Astrocyte (in vitro differentiated cells and primary cell): ENCODE data around the gene SORD. TPM values are rescaled to one million over a fixed set of nuclear protein-coding genes. Genes with fewer than 3 reads are reported as not detected.

ENCODE experiments used
- DNase-seq: peaks from one replicate; pipeline ENCODE4 v3.0.0-alpha.2; 2010; ENCODE audit warnings: low read depth
- FAIRE-seq: peaks from 2 replicates; lab custom pipeline; 2011; peaks lifted over from hg19 to GRCh38; lab: Jason Lieb, UNC
- H2AFZ ChIP-seq: 2 replicates; pipeline ENCODE4 v1.6.0; 2012; ENCODE audit warnings: low read depth, low read length, inconsistent platforms
- H3K27ac ChIP-seq: 2 replicates; pipeline ENCODE4 v1.5.1; 2011; ENCODE audit warnings: low read depth, low read length, inconsistent platforms
- H3K27me3 ChIP-seq: 2 replicates; pipeline ENCODE4 v1.6.0; 2011; ENCODE audit warnings: low read length, inconsistent platforms; ENCODE audit not compliant: insufficient read depth
- H3K36me3 ChIP-seq: 2 replicates; pipeline ENCODE4 v1.5.1; 2011; ENCODE audit warnings: low read length, inconsistent platforms; ENCODE audit not compliant: insufficient read depth
- H3K4me1 ChIP-seq: 2 replicates; pipeline ENCODE4 v1.5.1; 2011; ENCODE audit warnings: low read length, inconsistent platforms; ENCODE audit not compliant: insufficient read depth
- H3K4me2 ChIP-seq: 2 replicates; pipeline ENCODE4 v1.6.0; 2012; ENCODE audit warnings: low read length, inconsistent platforms
- H3K4me3 ChIP-seq: 2 replicates; pipeline ENCODE4 v1.5.1; 2011; ENCODE audit warnings: low read depth, mild to moderate bottlenecking, low read length, inconsistent platforms; ENCODE audit not compliant: insufficient read depth
- H3K79me2 ChIP-seq: 2 replicates; pipeline ENCODE4 v1.6.0; 2012; ENCODE audit warnings: mild to moderate bottlenecking, low read length, inconsistent platforms; ENCODE audit not compliant: insufficient read depth
- H3K9ac ChIP-seq: 2 replicates; pipeline ENCODE4 v1.6.0; 2012; ENCODE audit warnings: mild to moderate bottlenecking, low read length, inconsistent platforms
- H3K9me3 ChIP-seq: 2 replicates; pipeline ENCODE4 v1.5.1; 2012; ENCODE audit warnings: low read depth, mild to moderate bottlenecking, low read length, inconsistent platforms; ENCODE audit not compliant: insufficient read depth
- H4K20me1 ChIP-seq: 2 replicates; pipeline ENCODE4 v1.6.0; 2012; ENCODE audit warnings: low read length, inconsistent platforms; ENCODE audit not compliant: insufficient read depth
- H3K27ac Mint-ChIP-seq: one replicate; pipeline ENCODE4 v1.8.0; 2021; ENCODE audit warnings: mild to moderate bottlenecking, mixed read lengths; ENCODE audit not compliant: unreplicated experiment
- H3K27me3 Mint-ChIP-seq: one replicate; pipeline ENCODE4 v1.8.0; 2021; ENCODE audit warnings: low read depth, mixed read lengths; ENCODE audit not compliant: unreplicated experiment
- H3K36me3 Mint-ChIP-seq: one replicate; pipeline ENCODE4 v1.8.0; 2021; ENCODE audit warnings: low read depth, mixed read lengths; ENCODE audit not compliant: unreplicated experiment
- H3K4me1 Mint-ChIP-seq: one replicate; pipeline ENCODE4 v1.8.0; 2021; ENCODE audit warnings: low read depth, mixed read lengths; ENCODE audit not compliant: unreplicated experiment
- H3K4me3 Mint-ChIP-seq: one replicate; pipeline ENCODE4 v1.8.0; 2021; ENCODE audit warnings: mild to moderate bottlenecking, moderate library complexity, mixed read lengths; ENCODE audit not compliant: unreplicated experiment
- H3K9me3 Mint-ChIP-seq: one replicate; pipeline ENCODE4 v1.8.0; 2021; ENCODE audit warnings: mild to moderate bottlenecking, mixed read lengths; ENCODE audit not compliant: unreplicated experiment
- EZH2 ChIP-seq: IDR thresholded peaks from 2 replicates; pipeline ENCODE4 v1.6.1; 2012; ENCODE audit warnings: mild to moderate bottlenecking, low read length, inconsistent platforms; ENCODE audit not compliant: insufficient read depth
- total RNA-seq: library from RNA; stranded (reverse); gene quantifications from 2 replicates; pipeline ENCODE4 v1.2.1, GENCODE V29; 2021
- TF ChIP-seq, protein P1 (sequence below): IDR thresholded peaks from 2 replicates; pipeline ENCODE4 v1.5.1; 2011; ENCODE audit warnings: low read depth, mild to moderate bottlenecking, inconsistent platforms, low read length, moderate library complexity; ENCODE audit not compliant: insufficient read depth

The SORD gene
- total RNA-seq, 1 donor from 2014 or later, result 26.2 TPM

DNA sequence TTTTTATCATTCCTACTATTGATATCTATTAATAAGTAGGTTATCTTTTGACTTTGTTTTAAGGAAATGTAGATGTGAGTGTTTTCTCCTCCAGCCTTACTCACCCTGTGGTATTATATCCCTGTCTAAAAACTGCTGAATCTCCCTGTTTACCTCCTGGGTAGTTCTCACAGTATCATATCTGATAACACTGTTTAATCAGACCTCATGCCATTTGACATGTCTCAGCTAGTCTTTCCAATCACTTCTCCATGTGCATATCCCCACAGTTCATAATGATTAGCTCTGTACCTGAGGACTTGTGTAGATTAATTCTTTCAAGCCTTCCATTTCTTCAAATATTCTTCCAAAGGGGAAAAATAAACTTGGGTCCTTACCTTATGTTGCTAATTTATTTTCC is 60.2 kb downstream of the SORD start:
- H3K27ac Mint-ChIP-seq, result no peak overlapping the region
- H3K79me2 ChIP-seq, result no peaks in the 10 kb centered on the region
- no peaks in the 10 kb centered on the region for H3K4me1 ChIP-seq
- peaks cover 5% of the 10 kb centered on the region for H3K4me1 Mint-ChIP-seq
- no peak overlapping the region for H2AFZ ChIP-seq
- no peaks in the 10 kb centered on the region for H4K20me1 ChIP-seq
- peaks cover 3% of the 10 kb centered on the region for H3K9me3 ChIP-seq
- no peak for FAIRE-seq
- no peak overlapping the region for H3K9ac ChIP-seq
- H3K4me3 ChIP-seq, result no peak overlapping the region
- H3K27ac ChIP-seq, result no peak overlapping the region
- H3K4me2 ChIP-seq, result no peak overlapping the region
- H3K9me3 Mint-ChIP-seq, result no peaks in the 10 kb centered on the region
- H3K36me3 Mint-ChIP-seq, result no peaks in the 10 kb centered on the region
- no peak overlapping the region for H3K4me3 Mint-ChIP-seq
- H3K27me3 Mint-ChIP-seq, result peaks cover 3% of the 10 kb centered on the region
- TF ChIP-seq EZH2, result no peak
- TF ChIP-seq, protein P1, sequence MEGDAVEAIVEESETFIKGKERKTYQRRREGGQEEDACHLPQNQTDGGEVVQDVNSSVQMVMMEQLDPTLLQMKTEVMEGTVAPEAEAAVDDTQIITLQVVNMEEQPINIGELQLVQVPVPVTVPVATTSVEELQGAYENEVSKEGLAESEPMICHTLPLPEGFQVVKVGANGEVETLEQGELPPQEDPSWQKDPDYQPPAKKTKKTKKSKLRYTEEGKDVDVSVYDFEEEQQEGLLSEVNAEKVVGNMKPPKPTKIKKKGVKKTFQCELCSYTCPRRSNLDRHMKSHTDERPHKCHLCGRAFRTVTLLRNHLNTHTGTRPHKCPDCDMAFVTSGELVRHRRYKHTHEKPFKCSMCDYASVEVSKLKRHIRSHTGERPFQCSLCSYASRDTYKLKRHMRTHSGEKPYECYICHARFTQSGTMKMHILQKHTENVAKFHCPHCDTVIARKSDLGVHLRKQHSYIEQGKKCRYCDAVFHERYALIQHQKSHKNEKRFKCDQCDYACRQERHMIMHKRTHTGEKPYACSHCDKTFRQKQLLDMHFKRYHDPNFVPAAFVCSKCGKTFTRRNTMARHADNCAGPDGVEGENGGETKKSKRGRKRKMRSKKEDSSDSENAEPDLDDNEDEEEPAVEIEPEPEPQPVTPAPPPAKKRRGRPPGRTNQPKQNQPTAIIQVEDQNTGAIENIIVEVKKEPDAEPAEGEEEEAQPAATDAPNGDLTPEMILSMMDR, result no peak
- peaks cover 7% of the 10 kb centered on the region for H3K27me3 ChIP-seq
- DNase-seq, result no peak
- no peaks in the 10 kb centered on the region for H3K36me3 ChIP-seq

DNA sequence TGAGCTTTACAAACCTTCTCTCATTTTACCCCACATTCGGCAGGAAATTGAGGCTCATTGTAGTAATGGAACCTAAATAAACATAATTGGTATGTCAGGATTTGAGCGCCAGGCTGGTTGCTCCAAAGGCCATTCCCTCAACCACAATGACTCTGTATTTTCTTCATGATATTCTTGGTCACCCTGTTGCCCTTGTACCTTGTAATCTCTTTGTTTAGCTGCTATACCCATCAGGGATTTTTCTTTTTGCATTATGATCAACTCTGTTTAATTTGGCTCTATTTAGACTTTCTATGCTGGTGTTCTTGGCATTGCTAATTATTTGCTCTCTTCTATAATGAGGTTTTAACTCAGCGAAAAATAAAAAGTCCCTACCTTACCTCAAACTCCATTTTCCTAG is 61.2 kb downstream of the SORD start:
- DNase-seq, result no peak
- no peaks in the 10 kb centered on the region for H3K36me3 Mint-ChIP-seq
- no peak overlapping the region for H3K27ac Mint-ChIP-seq
- H3K4me3 Mint-ChIP-seq, result no peak overlapping the region
- H3K4me1 Mint-ChIP-seq, result peaks cover 9% of the 10 kb centered on the region
- no peak overlapping the region for H3K27ac ChIP-seq
- H3K4me3 ChIP-seq, result no peak overlapping the region
- H3K36me3 ChIP-seq, result no peaks in the 10 kb centered on the region
- H3K9me3 Mint-ChIP-seq, result no peaks in the 10 kb centered on the region
- no peak overlapping the region for H3K9ac ChIP-seq
- peaks cover 3% of the 10 kb centered on the region for H3K9me3 ChIP-seq
- no peak overlapping the region for H2AFZ ChIP-seq
- H3K4me2 ChIP-seq, result no peak overlapping the region
- no peaks in the 10 kb centered on the region for H3K4me1 ChIP-seq
- peaks cover 7% of the 10 kb centered on the region for H3K27me3 Mint-ChIP-seq
- TF ChIP-seq, protein P1, result no peak
- no peak for TF ChIP-seq EZH2
- no peaks in the 10 kb centered on the region for H4K20me1 ChIP-seq
- peaks cover 7% of the 10 kb centered on the region for H3K27me3 ChIP-seq
- FAIRE-seq, result no peak
- no peaks in the 10 kb centered on the region for H3K79me2 ChIP-seq

DNA sequence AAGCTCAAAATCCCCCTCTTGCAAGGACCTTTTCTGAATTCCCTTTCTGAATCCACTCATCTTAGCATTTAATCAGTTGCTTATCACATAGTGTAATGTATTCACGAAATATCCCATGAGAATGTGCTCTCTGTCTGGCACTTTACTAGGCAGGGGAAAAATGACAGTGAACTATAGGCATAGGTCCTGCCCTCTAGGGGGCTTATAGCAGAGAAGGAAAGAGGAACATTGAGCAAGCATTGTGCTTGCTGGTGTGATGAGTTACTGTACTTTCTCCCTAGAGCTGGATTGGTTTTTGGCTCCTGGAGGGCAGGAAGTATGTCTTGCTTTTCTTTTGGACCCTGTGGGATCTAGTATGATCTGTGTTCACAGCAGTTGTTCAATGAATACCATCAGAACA is 64.5 kb downstream of the SORD start:
- Histone ChIP-seq H3K4me2 (no peak overlapping the region), H3K27me3 (peaks cover 21% of the 10 kb centered on the region), H3K4me3 (no peak overlapping the region), H3K9me3 (peaks cover 3% of the 10 kb centered on the region), H3K79me2 (no peaks in the 10 kb centered on the region), H3K4me1 (no peaks in the 10 kb centered on the region), H2AFZ (no peak overlapping the region), H3K27ac (no peak overlapping the region), H3K9ac (no peak overlapping the region), H3K36me3 (no peaks in the 10 kb centered on the region), H4K20me1 (no peaks in the 10 kb centered on the region)
- no peak for FAIRE-seq
- TF ChIP-seq, protein P1, result no peak
- no peak for TF ChIP-seq EZH2
- H3K4me1 Mint-ChIP-seq, result peaks cover 10% of the 10 kb centered on the region
- H3K27ac Mint-ChIP-seq, result no peak overlapping the region
- no peak overlapping the region for H3K4me3 Mint-ChIP-seq
- no peaks in the 10 kb centered on the region for H3K9me3 Mint-ChIP-seq
- DNase-seq, result no peak
- H3K27me3 Mint-ChIP-seq, result peaks cover 9% of the 10 kb centered on the region
- no peaks in the 10 kb centered on the region for H3K36me3 Mint-ChIP-seq
